Left lung (tissue), 10 donors: ENCODE data around the gene CAPZB. TPM values are rescaled to one million over a fixed set of nuclear protein-coding genes. Genes with fewer than 3 reads are reported as not detected.

ENCODE experiments used
- ATAC-seq: fragments of 200-7000 bp; cut with Tn5 transposase; one replicate; pipeline ENCODE4 v1.9.1; 2020; ENCODE audit warnings: moderate library complexity
- DNase-seq, 4 donors: peaks; one replicate each; pipeline ENCODE4 v3.0.0-alpha.2; 2013 to 2020
- H3K27ac ChIP-seq, 2 donors: fragments of 200-600 bp; sonication (generic) in 1 of 2; one replicate each; pipeline versions ENCODE4 v1.5.0 to v1.8.0; 2020 to 2021
- H3K27me3 ChIP-seq, 2 donors: fragments of 200-600 bp; sonication (generic) in 1 of 2; one replicate each; pipeline versions ENCODE4 v1.5.0 to v1.8.0; 2020 to 2021
- H3K36me3 ChIP-seq, 2 donors: fragments of 200-600 bp; sonication (generic) in 1 of 2; one replicate each; pipeline versions ENCODE4 v1.5.0 to v1.8.0; 2020 to 2021
- H3K4me1 ChIP-seq, 2 donors: fragments of 200-600 bp; one replicate each; pipeline ENCODE4 v1.8.0; 2021
- H3K4me3 ChIP-seq, 2 donors: fragments of 200-600 bp; sonication (generic) in 1 of 2; one replicate each; pipeline versions ENCODE4 v1.5.0 to v1.8.0; 2020 to 2021; ENCODE audit warnings: mild to moderate bottlenecking in 1 of 2
- H3K9me3 ChIP-seq, 2 donors: fragments of 200-600 bp; sonication (generic) in 1 of 2; one replicate each; pipeline versions ENCODE4 v1.5.0 to v1.8.0; 2020 to 2021
- intact Hi-C, 2 donors: fragments of 100-400 bp; cut with DNase I; formaldehyde crosslinking; loops; one replicate each; pipeline versions ENCODE4 v1.11.2 to v1.14.2; 2022
- polyA plus RNA-seq, 6 donors: library from polyadenylated mRNA; unstranded; fragments of 120-200 nt; gene quantifications; one replicate each; pipeline ENCODE4 v1.2.1, GENCODE V29; 2013; ENCODE audit not compliant: insufficient read length in 6 of 6
- total RNA-seq, 2 donors: library from RNA; stranded (reverse); fragmentation: NEBNext Ultra II Directional; extraction: Animal tissue kit (Norgen Biotek cat#: 25700); gene quantifications; one replicate each; pipeline ENCODE4 v1.2.1, GENCODE V29; 2021
- TF ChIP-seq, protein P1 (sequence below), 2 donors: fragments of 200-600 bp; sonication (generic) in 1 of 2; IDR thresholded peaks; one replicate each; pipeline versions ENCODE4 v1.5.0 to v1.8.0; 2021; ENCODE audit warnings: antibody characterized with exemption in 2 of 2
- donor health status: DM: no; HTN: yes; CAD: no.
- donor health status: DM: no; HTN: no; CAD: no.

The CAPZB gene
- total and polyA plus RNA-seq, 8 donors, result 223 to 327 (median 256) TPM

DNA sequence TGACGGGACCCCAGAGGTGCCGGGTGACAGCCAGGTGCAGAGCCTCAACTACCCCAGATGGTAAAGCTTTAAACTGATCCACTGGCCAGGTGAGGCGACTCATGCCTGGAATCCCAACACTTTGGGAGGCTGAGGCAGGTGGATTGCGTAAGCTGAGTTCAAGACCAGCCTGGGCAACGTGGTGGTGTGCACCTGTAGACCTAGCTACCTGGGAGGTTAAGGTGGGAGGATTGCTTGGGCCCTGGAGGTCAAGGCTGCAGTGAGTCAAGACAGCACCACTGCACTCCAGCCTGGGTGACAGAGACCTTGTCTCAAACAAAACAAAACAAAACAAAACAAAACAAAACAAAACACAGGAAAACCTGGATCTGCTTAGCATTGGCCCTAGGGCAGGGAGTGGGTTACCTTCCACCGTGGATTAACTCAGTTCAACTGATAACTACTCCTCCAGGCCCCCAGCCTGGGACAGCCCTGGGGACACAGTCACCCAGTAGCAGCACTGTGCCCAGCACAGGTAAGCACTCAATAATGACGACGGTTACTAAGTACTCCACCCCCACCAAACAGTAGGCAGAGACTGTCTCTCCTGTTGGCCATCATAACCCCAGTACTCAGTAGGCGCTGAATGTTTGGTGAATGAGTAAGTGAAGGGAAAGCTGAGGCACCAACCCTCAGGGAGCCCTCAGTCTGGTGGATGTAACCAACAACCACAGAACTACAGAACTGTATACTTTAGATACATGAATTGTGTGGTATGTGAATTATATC lies 151.6 kb downstream of the CAPZB start:
- no peaks in the 10 kb centered on the region for H3K27me3 ChIP-seq
- H3K4me1 ChIP-seq, result no peaks in the 10 kb centered on the region
- ATAC-seq (no peak), DNase-seq (no peak)
- TF ChIP-seq, protein P1, sequence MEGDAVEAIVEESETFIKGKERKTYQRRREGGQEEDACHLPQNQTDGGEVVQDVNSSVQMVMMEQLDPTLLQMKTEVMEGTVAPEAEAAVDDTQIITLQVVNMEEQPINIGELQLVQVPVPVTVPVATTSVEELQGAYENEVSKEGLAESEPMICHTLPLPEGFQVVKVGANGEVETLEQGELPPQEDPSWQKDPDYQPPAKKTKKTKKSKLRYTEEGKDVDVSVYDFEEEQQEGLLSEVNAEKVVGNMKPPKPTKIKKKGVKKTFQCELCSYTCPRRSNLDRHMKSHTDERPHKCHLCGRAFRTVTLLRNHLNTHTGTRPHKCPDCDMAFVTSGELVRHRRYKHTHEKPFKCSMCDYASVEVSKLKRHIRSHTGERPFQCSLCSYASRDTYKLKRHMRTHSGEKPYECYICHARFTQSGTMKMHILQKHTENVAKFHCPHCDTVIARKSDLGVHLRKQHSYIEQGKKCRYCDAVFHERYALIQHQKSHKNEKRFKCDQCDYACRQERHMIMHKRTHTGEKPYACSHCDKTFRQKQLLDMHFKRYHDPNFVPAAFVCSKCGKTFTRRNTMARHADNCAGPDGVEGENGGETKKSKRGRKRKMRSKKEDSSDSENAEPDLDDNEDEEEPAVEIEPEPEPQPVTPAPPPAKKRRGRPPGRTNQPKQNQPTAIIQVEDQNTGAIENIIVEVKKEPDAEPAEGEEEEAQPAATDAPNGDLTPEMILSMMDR (IDR thresholded peaks at IDR 0.05), result no peak
- H3K9me3 ChIP-seq, result no peaks in the 10 kb centered on the region
- intact Hi-C loops, result no loop called here
- no peak overlapping the region for H3K4me3 ChIP-seq
- H3K27ac ChIP-seq, result no peak overlapping the region
- H3K36me3 ChIP-seq, result peaks cover 0 to 52% of the 10 kb centered on the region in 2 donors

- TF ChIP-seq, protein P1 (IDR thresholded peaks at IDR 0.05), result no peak
- DNase-seq, result no peak
- Histone ChIP-seq H3K27ac (no peak overlapping the region), H3K36me3 (peaks cover 0 to 52% of the 10 kb centered on the region in 2 donors), H3K4me3 (no peak overlapping the region), H3K9me3 (no peaks in the 10 kb centered on the region), H3K27me3 (no peaks in the 10 kb centered on the region), H3K4me1 (no peaks in the 10 kb centered on the region)
- intact Hi-C loops, result no loop called here
- no peak for ATAC-seq
Observed at GRCh38 chr1:19332832-19333231, 152.5 kb downstream of the CAPZB start.

- ATAC-seq, result no peak
- Histone ChIP-seq H3K27me3 (no peaks in the 10 kb centered on the region), H3K36me3 (peaks cover 0 to 59% of the 10 kb centered on the region in 2 donors), H3K9me3 (no peaks in the 10 kb centered on the region), H3K4me3 (no peak overlapping the region), H3K27ac (no peak overlapping the region), H3K4me1 (no peaks in the 10 kb centered on the region)
- no peak for DNase-seq
- TF ChIP-seq, protein P1 (IDR thresholded peaks at IDR 0.05), result no peak
- intact Hi-C loops, result no loop called here
Observed at GRCh38 chr1:19331262-19331878, 154.0 kb downstream of the CAPZB start.

DNA sequence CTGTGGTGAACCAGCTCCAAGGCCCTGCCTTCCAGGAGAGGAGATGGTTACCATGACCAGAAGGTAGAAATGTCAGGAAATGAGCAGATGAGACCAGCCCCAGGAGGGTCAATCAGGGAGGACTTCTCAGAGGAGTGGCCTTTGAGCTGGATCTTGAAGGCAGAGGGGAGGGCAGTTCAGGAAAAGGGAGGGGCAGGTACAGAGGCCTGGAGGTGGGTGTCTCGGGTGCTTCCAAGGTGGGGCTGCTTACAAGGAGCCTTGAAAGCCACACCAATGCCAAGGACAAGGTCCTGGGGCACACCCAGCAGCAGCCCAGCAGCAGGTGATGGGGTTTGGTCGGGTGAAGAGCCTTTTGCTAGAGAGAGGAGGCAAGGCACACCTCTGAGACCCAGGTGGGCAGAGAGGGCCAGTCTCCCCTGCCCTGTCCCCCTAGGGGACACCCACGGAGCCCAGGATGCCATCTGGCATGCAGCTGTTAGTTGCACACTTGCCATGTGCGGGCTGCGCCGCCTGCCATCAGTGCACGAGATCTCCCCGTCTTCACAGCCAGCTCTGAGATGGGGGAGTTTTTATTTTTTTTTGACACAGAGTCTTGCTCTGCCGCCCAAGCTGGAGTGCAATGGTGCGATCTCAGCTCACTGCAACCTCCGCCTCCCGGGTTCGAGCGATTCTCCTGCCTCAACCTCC lies 154.7 kb downstream of the CAPZB start:
- TF ChIP-seq, protein P1 (IDR thresholded peaks at IDR 0.05), result no peak
- Histone ChIP-seq H3K4me3 (no peak overlapping the region), H3K36me3 (peaks cover 0 to 67% of the 10 kb centered on the region in 2 donors), H3K4me1 (no peaks in the 10 kb centered on the region), H3K27me3 (no peaks in the 10 kb centered on the region), H3K9me3 (no peaks in the 10 kb centered on the region), H3K27ac (no peak overlapping the region)
- ATAC-seq (no peak), DNase-seq (no peak)
- intact Hi-C loops, result no loop called here

GRCh38 chr1:19329611-19330010 lies 155.7 kb downstream of the CAPZB start:
- Histone ChIP-seq H3K27ac (no peak overlapping the region), H3K4me3 (no peak overlapping the region), H3K27me3 (no peaks in the 10 kb centered on the region), H3K36me3 (peaks cover 0 to 77% of the 10 kb centered on the region in 2 donors), H3K9me3 (no peaks in the 10 kb centered on the region), H3K4me1 (no peaks in the 10 kb centered on the region)
- TF ChIP-seq, protein P1 (IDR thresholded peaks at IDR 0.05), result no peak
- ATAC-seq (no peak), DNase-seq (no peak)
- intact Hi-C loops, result no loop called here
